ENCODE results near the gene SMCHD1.
"Not testable (repeated sequence)": the region's sequence is repeated elsewhere in the genome, so short reads cannot be mapped to it uniquely, and the experiment has no call there.

The SMCHD1 gene

GRCh38 chr18:2818281-2818680 lies 162.8 kb downstream of the SMCHD1 start:
- DNase-seq (ENCODE audit: low read depth): no peak

GRCh38 chr18:2821695-2822094 lies 166.2 kb downstream of the SMCHD1 start:
- no peak for DNase-seq (ENCODE audit: low read depth)

- DNase-seq (ENCODE audit: low read depth): no peak
Measured at GRCh38 chr18:2822213-2822921, 166.8 kb downstream of the SMCHD1 start.

GRCh38 chr18:2823202-2823601 lies 167.7 kb downstream of the SMCHD1 start:
- no peak for DNase-seq (ENCODE audit: low read depth)

DNA sequence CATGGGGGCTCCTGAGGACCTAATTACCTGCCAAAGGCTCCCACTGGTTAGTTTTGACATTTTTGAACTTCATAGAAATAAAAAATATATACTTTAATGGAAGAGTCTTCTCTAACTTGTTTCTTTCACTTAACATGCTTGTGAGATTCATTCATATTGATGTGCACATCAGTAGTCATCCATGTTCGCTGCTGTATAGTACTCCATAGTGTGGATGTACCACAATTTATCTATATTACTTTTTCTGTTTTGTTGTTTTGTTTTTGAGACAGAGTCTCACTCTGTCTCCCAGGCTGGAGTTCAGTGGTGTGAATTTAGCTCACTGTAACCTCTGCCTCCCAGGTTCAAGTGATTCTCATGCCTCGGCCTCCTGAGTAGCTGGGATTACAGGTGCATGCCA lies 168.4 kb downstream of the SMCHD1 start:
- no peak for DNase-seq (ENCODE audit: low read depth)

DNA sequence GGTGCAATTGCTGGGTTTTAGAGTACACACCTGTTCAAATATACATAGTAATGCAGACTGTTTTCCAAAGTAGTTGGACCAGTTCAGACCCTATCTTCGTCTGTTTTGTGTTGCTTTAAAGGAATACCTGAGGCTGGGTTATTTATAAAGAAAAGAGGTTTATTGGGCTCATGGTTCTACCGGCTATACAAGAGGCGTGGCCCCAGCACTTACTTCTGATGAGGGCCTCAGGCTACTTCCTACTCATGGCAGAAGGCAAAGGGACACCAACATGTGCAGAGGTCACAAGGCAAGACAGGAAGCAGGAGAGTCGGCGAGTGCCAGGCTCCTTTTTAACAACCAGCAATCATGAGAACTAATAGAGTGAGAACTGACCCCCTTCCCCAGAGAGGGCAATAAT lies 169.3 kb downstream of the SMCHD1 start:
- DNase-seq (ENCODE audit: low read depth): no peak

DNA sequence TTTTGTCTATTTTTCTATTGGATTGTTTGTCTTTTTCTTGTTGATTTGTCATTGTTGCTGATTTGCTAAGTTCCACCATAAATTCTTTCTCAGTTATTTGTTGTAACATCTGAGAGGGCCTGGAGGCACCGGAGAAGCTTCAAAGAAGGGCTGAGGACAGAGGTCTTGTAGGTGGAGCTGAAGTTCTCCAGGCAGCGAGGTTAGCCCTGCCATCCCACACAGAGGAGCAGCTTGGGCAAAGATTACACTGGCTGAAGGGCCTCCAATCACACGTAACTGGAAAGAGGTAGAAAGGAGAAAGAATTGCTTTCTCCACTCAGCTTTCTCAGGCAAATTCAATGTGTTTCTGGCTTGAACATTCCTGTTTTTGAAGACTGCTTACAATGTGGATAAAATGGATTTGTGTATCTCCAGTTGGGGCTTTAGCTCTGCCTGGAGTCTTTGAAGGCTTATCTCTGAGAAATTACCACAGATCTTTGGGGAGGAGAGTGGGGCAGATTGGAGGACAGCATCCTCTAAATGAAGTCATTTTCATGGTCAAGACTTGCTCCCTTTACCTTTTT lies 170.2 kb downstream of the SMCHD1 start:
- DNase-seq (ENCODE audit: low read depth): no peak

DNA sequence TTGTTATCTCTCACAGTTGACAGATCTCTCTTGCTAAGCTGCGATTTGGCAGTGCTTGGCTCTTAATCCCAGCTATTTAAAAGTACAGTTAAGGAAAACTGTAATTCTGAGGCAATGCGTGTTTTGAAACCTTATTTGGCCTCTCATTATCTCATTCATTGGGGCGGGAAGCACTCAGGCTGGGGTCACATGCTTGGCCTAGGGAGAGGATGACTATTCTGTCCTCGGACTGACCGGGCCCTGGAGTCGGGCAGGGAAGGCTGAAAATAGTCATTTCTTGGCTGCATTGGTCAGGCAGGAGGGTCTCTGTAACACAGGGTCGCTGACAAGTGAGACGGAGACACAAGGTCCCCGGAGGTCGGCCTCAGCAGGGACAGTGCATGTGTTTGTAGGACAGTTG lies 171.1 kb downstream of the SMCHD1 start:
- DNase-seq (ENCODE audit: low read depth): no peak

GRCh38 chr18:2827061-2827460 lies 171.5 kb downstream of the SMCHD1 start:
- no peak for DNase-seq (ENCODE audit: low read depth)

- DNase-seq (ENCODE audit: low read depth): not testable (repeated sequence)
Measured at GRCh38 chr18:2836118-2836517, 180.6 kb downstream of the SMCHD1 start.

- DNase-seq (ENCODE audit: low read depth): not testable (repeated sequence)
Measured at GRCh38 chr18:2837290-2837689, 181.8 kb downstream of the SMCHD1 start.

- DNase-seq (ENCODE audit: low read depth): no peak
Measured at GRCh38 chr18:2839202-2839601, 183.7 kb downstream of the SMCHD1 start.

- no peak for DNase-seq (ENCODE audit: low read depth)
Measured at GRCh38 chr18:2840521-2840920, 185.0 kb downstream of the SMCHD1 start.

- no peak for DNase-seq (ENCODE audit: low read depth)
Measured at GRCh38 chr18:2843146-2843545, 187.6 kb downstream of the SMCHD1 start.

GRCh38 chr18:2845172-2845571 lies 189.6 kb downstream of the SMCHD1 start:
- no peak for DNase-seq (ENCODE audit: low read depth)

DNA sequence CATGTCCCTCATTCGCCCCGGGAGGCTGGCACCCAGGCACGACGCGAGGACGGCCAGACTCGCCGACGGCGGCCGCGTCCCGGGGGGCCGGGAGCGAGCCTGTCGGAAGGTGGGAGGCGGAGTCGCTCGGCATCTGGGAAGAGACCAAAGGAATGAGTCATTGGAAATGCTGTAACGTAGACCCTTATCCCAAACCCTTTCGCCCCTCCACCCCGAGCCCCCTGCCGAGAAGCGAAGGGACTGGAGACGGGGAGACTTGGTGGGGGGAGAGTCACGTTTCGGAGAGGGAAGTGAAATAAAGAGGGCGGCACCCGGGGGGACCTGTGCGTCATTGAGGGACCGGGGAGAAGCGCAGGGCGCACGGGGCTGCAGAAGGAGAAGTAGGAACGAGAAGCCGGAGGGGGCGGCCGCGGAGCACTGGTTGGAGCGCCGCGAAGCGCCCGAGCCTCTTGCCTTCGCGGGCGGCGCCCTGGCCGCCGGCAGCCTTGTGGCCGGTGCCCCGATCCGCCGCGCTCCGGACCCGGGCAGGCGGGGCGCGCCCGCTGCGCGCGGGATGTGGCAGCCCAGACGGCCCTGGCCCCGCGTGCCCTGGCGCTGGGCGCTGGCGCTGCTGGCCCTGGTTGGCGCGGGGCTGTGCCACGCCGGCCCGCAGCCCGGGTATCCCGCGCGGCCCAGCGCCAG lies 191.2 kb downstream of the SMCHD1 start, which contains the start of gene EMILIN2:
EMILIN2 (plus strand) TSS at position 371 of the 681 bp plus-strand sequence; CDS start at position 554, 183 bp downstream.
- peak; percentile 14 for DNase-seq (ENCODE audit: low read depth)

GRCh38 chr18:2847317-2848246 lies 192.1 kb downstream of the SMCHD1 start:
- peak; percentile 42 for DNase-seq (ENCODE audit: low read depth)

GRCh38 chr18:2848247-2849246 lies 193.0 kb downstream of the SMCHD1 start:
- no peak for DNase-seq (ENCODE audit: low read depth)

GRCh38 chr18:2850816-2851215 lies 195.3 kb downstream of the SMCHD1 start:
- DNase-seq (ENCODE audit: low read depth): no peak

GRCh38 chr18:2851771-2852170 lies 196.2 kb downstream of the SMCHD1 start:
- DNase-seq (ENCODE audit: low read depth): no peak

- DNase-seq (ENCODE audit: low read depth): not testable (repeated sequence)
Measured at GRCh38 chr18:2852460-2852859, 196.9 kb downstream of the SMCHD1 start.
